GM21423 (cell line): Measurements from ENCODE around the gene ZNF76.

Experiments
- ATAC-seq: cut with Tn5 transposase; IDR thresholded peaks from one replicate; pipeline ENCODE4 v1.9.1; 2021; ENCODE audit warnings: mild to moderate bottlenecking, moderate library complexity; ENCODE audit not compliant: unreplicated experiment

Gene ZNF76

GRCh38 chr6:35265523-35265922 is 6.0 kb downstream of the ZNF76 start:
- ATAC-seq = no peak

- no peak for ATAC-seq
These were observed 7.9 kb downstream of the ZNF76 start for GRCh38 chr6:35267446-35267845.

GRCh38 chr6:35267897-35268296 is 8.4 kb downstream of the ZNF76 start:
- no peak for ATAC-seq

- ATAC-seq = no peak
These were observed 12.5 kb downstream of the ZNF76 start for GRCh38 chr6:35272005-35272404.

- ATAC-seq = no peak
These were observed 14.5 kb downstream of the ZNF76 start for GRCh38 chr6:35273822-35274559.

- no peak for ATAC-seq
These were observed 16.3 kb downstream of the ZNF76 start for GRCh38 chr6:35275744-35276260.

- ATAC-seq = no peak
These were observed 19.2 kb downstream of the ZNF76 start for GRCh38 chr6:35278708-35279107.

- ATAC-seq = no peak
These were observed 21.4 kb downstream of the ZNF76 start for GRCh38 chr6:35280903-35281302.

- ATAC-seq = no peak
These were observed 22.9 kb downstream of the ZNF76 start for GRCh38 chr6:35282472-35282871.

GRCh38 chr6:35283361-35283760 is 23.8 kb downstream of the ZNF76 start:
- ATAC-seq = no peak

- ATAC-seq = no peak
These were observed 28.3 kb downstream of the ZNF76 start for GRCh38 chr6:35287671-35288396.

GRCh38 chr6:35288834-35289233 is 29.3 kb downstream of the ZNF76 start:
- ATAC-seq = no peak

GRCh38 chr6:35291491-35291890 is 32.0 kb downstream of the ZNF76 start:
- no peak for ATAC-seq

GRCh38 chr6:35292494-35292893 is 33.0 kb downstream of the ZNF76 start:
- ATAC-seq = no peak

GRCh38 chr6:35293681-35294080 is 34.1 kb downstream of the ZNF76 start:
- no peak for ATAC-seq

- ATAC-seq = no peak
These were observed 34.9 kb downstream of the ZNF76 start for GRCh38 chr6:35294308-35294945.

GRCh38 chr6:35295036-35295435 is 35.5 kb downstream of the ZNF76 start:
- ATAC-seq = no peak

GRCh38 chr6:35295521-35296315 is 36.2 kb downstream of the ZNF76 start:
- ATAC-seq = no peak

GRCh38 chr6:35296931-35297600 is 37.5 kb downstream of the ZNF76 start:
- no peak for ATAC-seq
